HG03159 (cell line): ENCODE data around the gene RANBP1.

Experiments used
- ATAC-seq: cut with Tn5 transposase; IDR thresholded peaks from one replicate; pipeline ENCODE4 v1.9.1; 2021; ENCODE audit warnings: mild to moderate bottlenecking, moderate library complexity; ENCODE audit not compliant: unreplicated experiment

RANBP1 gene

DNA sequence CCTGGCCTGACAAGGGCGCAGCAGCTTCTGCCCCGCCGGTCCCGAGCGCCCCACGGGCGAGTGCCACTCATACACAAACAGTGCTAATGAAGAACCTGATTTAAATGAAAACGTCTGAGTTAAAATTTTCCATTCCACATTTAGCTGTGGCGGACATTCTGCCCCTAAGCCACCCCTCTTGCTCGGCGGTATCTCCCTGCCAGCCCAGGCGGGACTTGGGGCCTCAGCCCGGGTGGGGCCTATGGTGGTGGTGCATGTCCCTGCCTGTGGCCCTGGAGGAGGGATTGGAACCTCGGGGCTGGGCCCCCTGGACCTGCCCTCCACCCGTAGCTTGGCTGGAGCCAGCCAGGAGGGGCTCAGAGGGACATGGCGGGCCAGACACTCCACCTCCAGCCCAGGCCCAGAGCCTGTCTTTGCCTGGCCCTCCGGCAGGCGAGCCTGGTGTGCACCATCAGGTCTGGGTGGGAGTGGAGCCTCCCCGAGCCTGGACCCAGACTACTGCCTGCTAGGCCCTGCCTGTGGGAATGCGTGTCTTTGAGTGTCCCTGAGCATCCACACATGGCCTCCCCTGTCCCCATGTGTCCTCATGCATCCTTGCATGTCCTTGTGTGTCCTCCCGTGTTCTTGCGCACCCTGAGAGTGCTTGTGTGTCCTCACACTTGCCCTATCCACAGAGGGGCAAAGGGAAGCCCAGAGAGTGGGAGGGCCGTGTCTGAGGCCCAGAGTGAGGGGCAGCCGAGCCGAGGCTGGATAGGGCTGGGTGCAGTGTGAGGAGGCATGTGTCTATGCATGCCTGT lies 20.1 kb downstream of the RANBP1 start:
- ATAC-seq, result no peak

DNA sequence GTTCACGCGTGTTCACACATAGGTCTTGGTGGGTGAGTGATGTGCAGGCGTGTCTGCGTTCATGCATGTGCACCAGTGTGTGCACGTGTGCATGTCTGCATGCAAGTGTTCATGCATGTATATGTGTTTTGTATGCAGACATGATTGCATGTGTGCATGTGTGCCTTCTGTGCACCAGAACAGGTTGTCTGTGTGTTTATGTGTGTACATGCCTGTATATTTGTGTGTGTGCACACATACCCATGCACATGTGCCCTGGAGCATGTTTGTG lies 20.6 kb downstream of the RANBP1 start:
- no peak for ATAC-seq

DNA sequence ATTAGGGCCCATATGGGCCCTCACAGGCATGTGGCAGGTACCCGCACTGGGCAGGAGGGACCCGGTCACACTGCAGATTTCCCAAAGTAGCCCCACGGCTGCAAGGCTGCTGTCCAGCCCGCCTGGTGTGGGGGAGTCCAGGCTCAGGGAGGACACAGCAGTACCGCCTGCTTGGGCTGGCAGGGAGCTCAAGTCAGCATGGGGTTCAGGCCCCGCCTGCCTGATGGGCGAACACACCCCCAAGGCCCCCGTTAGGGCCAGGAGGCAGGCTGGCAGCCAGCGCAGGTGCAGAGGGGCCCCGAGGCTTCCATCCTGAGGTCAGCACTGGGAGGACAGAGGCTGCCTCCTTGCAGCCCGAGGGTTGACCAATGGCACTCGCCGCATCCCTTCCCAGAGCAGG lies 21.2 kb downstream of the RANBP1 start:
- no peak for ATAC-seq

DNA sequence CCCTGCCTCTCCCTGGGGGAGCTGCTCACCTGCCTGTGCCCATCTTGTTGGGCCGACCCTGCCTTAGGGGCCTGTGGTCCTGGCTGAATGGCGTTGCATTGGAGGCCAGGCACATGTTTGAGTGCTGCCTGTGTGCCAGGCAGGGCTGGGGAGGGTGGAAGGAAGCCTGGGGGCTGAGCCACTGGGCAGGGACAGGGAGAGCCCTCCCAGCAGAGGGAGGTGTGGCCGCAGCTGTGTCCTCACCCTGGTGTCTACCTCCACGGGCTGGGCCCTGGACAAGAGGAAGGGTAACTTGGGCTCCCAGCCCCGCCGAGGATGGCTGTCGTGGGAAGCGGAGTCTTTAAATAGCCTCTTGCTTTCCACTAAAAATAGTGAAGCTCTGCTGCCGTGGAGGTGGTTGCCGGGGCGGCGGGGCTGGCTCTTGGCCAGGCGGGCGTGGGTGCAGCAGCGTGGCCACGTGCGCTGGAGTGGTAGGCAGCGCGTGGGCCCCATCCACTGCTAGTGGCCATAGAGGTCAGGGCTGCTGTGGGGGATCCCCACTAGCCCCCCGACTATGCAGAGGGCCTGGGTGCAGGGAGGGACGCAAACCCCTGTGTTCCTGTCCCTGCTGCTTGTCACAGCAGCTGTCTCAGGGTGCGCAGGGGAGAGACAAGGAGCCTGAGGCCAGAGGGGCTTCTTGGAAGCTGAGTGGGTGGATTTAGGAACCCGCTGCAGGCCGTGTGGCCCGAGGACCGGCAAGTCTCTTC lies 21.9 kb downstream of the RANBP1 start:
- ATAC-seq, result no peak

DNA sequence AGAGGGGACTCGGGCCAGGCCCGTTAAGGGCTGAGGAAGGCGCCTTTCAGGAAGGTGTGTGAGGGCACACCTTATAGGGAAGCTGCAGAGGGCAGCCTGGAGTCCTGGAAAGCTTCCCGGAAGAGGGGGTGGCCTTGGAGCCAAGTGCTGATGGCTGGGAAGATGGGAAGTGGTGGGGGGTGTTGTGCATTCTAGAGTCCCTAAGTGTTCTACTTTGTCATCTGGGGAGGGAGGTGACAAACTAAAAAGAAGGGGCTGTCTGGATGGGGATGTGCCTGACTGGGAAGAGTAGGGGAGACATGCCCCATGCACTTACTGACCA lies 22.5 kb downstream of the RANBP1 start:
- ATAC-seq, result no peak

DNA sequence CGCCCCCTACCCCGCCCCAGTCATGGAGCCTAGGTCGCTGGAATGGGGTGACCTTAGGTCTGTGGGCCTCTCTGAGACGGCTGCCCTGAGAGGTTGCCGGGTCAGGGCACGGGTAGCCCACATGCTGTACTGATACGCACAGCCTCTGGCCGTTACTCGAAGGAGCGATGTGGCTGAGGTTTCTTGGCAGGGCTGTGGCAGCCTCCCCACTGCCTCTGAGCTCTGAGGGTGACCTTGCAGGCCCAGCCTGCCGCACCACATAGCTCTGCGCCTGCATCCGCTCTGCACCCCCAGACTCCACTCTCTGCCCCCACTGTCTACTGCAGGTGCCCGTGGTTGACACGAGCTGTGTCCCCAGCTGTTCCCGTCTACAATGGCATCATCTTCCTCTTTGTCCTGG lies 23.0 kb downstream of the RANBP1 start:
- ATAC-seq, result no peak

DNA sequence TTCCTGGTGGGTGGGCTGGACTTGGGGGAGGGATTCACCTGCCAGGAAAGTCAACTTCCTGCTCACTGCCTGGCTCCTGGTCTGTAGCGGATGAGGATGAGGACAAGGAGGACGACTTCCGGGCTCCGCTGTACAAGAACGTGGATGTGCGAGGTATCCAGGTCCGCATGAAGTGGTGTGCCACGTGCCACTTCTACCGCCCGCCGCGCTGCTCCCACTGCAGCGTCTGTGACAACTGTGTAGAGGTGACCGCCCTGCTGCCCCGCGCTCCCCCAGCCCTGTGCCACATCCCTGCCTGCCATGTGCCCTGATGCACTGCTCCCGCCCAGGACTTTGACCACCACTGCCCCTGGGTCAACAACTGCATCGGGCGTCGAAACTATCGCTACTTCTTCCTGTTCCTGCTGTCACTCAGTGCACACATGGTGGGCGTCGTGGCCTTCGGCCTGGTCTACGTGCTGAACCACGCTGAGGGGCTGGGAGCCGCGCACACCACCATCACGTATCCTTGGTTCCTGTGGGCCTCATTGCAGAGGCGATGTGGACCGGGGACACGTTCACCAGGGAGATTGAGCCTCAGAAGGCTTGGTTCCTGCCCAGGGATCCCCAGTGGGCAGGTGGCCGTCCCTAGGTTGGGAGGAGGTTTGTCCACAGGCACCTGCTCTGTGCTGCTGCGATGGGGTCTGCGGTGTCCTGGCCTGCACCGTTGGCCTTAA lies 23.6 kb downstream of the RANBP1 start:
- no peak for ATAC-seq

DNA sequence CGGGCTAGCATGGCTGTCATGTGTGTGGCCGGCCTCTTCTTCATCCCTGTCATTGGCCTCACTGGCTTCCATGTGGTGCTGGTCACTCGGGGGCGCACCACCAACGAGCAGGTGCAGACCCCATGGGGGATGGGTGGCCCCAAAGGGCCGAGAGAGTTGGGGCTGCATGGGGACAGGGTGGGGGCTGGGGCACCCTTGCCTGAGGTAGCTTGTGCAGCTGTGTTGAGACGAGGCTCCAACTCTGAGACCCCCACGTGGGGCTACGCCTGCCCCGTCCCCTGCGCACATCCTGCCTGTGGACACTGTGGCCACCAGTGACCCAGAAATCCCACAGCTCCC lies 24.2 kb downstream of the RANBP1 start:
- no peak for ATAC-seq

DNA sequence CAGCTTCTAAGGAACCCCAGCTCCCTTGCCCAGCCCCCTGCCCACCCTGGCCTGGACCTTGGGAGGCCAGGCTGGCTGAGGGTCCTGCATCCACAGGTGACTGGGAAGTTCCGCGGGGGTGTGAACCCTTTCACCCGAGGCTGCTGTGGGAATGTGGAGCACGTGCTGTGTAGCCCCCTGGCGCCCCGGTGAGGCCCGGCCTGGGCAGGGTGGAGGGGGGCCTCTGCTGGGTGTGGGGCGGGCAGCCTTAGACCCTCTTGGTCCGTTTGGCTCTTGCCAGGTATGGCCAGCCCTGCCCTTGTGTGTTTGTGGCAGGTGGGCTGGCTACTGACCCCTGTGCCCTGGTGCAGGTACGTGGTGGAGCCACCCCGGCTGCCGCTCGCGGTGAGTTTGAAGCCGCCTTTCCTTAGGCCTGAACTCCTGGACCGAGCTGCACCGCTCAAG lies 24.6 kb downstream of the RANBP1 start:
- ATAC-seq, result no peak

DNA sequence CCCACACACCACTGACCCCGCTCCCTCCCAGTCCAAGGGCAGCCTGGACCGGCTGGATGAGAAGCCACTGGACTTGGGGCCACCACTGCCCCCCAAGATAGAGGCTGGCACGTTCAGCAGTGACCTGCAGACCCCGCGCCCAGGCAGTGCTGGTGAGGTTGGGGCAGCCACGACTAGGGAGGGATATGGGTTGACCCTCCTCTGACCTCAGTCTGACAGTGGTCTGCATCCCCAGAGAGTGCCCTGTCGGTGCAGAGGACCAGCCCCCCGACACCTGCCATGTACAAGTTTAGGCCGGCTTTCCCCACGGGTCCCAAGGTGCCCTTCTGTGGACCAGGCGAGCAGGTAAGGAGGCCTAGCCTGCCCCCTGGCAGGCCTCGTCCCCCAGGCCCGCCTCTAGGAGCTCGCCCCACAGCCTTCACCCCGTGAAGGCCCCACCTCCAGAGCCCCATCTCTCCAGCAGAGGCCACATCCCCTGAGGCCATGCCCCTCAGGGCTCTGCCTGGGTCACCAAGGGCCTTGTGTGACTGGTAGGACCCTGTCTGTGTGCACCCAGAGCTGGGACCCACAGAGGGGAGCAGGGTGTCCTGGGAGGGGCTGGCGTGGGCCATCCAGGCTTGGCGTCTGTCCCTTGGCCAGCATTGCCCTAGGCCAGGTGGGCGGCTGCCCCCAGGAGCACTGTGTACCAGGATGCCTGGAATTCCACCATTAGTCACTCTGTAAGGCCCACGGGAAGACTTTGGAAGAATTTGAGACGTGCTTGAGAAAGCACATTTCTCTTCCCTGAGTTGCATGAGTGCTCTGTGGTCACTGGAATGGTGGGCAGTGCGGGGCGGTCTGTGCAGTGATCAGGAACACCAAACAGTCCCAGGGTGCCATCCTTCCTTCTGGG lies 25.5 kb downstream of the RANBP1 start:
- no peak for ATAC-seq

DNA sequence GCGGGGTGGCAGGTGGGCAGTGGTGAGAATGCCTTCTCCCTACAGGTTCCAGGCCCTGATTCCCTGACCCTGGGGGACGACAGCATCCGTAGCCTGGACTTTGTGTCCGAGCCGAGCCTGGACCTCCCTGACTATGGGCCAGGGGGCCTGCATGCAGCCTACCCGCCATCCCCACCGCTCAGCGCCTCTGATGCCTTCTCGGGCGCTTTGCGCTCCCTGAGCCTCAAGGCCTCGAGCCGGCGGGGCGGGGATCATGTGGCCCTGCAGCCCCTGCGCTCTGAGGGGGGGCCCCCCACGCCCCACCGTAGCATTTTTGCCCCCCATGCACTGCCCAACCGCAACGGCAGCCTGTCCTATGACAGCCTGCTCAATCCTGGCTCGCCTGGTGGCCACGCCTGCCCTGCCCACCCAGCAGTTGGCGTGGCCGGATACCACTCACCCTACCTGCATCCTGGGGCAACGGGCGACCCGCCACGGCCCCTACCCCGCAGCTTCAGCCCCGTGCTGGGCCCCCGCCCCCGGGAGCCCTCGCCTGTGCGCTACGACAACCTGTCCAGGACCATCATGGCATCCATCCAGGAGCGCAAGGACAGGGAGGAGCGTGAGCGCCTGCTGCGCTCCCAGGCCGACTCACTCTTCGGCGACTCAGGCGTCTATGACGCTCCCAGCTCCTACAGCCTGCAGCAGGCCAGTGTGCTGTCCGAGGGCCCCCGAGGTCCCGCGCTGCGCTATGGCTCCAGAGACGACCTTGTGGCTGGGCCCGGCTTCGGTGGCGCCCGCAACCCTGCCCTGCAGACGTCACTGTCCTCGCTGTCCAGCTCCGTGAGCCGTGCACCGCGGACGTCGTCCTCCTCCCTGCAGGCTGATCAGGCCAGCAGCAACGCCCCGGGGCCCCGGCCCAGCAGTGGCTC lies 27.1 kb downstream of the RANBP1 start:
- ATAC-seq, result no peak

DNA sequence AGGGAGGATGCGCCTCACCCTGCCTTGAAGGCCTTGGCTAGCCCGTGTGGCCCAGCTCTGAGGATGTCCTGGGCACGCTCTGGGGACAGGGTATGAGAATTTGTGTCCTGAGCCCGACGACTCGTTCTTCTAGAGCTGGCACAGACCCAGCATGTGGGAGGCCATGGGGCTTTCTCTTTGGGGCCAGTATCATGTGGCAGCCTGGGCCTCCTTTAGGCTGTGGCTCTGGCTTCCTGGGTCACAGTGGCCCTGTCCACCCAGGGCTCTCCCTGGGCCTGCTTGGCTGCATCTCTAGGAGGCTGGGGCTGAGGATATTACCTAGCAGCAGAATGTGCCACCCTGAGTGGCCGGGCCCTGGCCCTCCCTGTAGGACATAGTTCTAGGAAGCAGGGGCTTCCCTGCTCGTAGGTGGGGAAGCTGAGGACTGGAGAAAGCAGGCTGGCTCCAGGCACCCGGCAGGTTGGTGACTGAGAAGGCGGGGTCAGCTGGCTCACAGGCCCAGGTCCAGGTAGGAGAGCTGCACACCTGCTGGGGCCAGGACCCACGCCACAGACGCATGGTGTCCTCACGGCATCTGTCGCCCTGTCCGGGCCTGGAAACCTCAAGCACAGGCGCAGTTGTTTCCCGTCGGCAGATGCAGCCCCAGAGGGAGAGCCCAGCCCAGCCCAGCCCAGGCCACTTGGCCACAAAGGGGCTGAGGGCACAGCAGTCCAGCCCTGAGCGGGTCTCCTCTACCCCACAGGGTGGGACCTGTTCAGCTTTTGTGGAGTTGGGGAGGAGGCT lies 28.2 kb downstream of the RANBP1 start:
- no peak for ATAC-seq

DNA sequence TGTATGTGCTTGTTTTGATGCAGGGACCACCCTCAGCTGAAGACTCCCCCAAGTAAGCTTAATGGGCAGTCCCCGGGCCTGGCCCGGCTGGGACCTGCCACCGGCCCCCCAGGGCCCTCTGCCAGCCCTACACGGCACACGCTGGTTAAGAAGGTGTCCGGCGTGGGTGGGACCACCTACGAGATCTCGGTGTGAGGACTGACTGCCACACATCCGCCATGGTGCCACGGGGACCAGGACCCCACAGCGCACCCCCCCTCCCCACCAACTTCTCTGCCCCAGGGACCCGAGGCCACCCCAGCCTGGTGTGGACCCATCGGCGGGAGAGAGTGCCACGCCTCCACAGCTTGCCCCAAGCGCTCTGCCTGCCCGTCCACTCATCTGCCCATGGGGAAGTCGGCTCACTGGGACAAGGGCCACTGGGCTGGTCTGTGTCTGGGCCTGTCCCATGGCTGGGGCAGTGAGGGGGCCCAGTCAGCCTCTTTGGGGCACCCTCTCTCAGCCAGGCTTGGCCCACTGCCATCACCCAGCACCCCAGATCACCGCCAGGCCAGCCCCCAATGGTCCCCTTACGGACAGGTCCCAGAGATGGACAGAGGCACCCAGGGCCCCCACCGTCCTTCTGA lies 29.4 kb downstream of the RANBP1 start:
- ATAC-seq, result no peak

DNA sequence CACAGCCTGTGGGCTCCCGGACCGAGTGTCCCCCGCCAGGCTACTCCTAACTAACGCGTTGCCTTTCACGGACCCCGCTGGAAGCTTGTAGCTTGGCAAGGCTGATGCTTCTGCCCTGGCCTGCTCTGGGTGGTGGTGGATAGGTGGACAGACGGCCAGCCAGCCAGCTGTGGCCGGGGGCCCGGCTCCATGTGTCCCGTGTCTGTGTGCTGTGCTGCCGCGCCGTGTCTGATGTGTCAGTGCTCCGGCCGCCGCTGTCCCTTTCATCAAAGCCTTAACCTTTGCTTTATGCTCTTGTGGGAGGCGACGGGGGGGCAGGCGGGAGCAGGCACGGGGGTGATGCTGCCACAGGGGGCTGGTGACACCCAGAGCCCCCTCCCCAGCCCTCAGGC lies 29.9 kb downstream of the RANBP1 start:
- no peak for ATAC-seq

DNA sequence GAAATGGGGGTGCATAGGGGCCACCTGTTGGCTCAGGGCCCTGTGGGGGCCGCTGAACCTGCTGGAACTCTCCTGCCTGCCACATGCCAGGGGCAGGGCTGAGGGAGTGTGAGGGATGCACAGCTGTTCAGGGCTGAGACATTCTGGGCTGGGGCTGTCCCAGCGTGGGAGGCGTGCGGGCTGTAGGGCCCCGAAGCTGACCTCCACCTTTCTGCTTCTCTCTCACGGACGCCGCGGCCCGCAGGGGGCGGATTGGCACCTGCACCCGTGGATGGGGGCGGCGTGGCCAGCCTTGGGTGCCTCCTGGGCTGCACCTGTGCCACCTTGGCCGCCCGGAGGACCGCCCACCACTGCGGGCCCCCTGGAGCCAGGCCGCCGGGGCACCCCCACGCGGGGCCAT lies 30.9 kb downstream of the RANBP1 start:
- ATAC-seq, result no peak

DNA sequence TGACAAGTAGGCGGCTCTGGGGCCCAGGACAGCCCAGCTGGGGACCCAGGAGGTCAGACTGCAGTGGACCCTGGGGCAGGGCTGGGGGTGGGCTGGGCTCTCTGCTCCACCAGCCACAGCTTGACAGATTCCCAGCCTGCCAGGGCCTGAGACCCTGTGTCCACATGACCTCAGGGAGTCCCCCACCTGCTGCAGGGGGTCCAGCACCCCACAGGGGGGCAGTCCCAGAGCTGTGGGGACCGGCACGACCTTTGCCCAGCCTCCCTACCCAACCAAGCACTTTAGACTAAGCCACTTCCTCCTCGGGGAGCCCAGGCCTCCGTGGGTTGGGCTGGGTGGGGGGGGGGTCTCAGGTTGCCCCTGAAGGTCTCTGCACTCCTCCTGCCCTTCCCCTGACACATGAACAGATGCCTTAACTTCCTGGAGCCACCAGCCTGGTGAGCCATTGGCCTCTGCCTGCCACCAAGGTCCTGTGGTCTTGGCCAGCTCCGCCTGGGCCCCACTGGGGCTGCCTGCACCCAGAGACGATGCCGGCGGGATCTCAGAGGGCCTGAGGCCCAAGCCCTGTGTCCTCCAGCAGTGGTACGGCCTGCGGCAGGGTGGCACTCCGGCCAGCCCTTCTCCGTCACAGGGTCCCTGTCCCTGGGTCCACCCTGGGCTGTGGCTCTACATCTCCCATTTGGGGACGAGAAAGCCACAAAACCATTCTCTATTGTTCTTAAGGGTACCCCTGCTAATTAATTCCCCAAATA lies 31.5 kb downstream of the RANBP1 start:
- ATAC-seq, result no peak

DNA sequence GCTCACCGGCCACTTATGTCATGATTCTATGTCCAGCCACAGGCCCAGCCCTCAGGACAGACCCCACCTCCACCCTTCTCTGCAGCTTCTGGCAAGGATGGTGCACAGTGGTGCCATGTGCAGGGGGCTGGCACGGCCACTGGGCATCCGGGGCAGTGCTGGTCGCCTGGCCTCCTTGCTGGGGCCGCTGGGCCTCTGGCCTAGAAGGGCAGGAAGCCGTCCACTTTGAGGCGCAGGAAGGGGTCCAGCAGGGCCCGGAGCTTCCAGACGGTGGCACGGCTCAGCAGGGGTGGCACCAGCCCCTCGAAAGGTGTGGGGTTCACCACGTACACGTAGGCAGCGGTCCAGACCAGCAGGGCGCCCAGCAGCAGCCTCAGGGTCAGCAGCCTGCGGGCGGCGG lies 32.5 kb downstream of the RANBP1 start:
- no peak for ATAC-seq
